SU-DHL-6 (cell line): ENCODE measurements around the gene PDLIM7.

Experiments
- EZH2phosphoT487 ChIP-seq: fragments of 200-600 bp; sonication (generic), shearing (Covaris generic); conservative IDR thresholded peaks from 2 replicates; pipeline ENCODE4 v1.6.1; 2018; ENCODE audit warnings: mild to moderate bottlenecking, antibody characterized with exemption, low read length, moderate library complexity, mixed read lengths
- TF ChIP-seq, protein P1 (sequence below): fragments of 200-600 bp; sonication (generic); IDR thresholded peaks from one replicate; pipeline ENCODE4 v1.5.1; 2017; ENCODE audit warnings: antibody characterized with exemption, mild to moderate bottlenecking, low read length, moderate library complexity; ENCODE audit not compliant: insufficient read depth, poor library complexity, severe bottlenecking

DNA sequence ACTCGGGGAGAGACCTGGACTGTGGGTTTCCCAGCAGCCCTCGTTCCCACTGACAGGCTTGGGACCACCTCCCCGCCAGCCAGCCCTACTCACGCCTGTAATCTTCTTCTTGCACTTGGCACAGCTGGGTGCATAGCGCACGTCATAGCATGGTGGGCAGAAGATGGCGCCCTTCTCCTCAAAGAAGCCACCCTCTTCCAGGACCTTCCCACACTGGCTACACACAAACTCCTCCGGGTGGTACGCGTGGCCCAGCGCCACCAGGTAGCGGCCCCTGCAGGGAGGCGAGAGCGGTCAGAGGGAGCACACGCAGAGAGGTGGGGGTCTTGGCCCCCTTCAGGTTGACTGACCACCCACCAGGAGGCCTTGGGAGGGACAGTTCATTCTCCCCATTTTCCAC is 9.4 kb downstream of the PDLIM7 start:
- TF ChIP-seq, protein P1, sequence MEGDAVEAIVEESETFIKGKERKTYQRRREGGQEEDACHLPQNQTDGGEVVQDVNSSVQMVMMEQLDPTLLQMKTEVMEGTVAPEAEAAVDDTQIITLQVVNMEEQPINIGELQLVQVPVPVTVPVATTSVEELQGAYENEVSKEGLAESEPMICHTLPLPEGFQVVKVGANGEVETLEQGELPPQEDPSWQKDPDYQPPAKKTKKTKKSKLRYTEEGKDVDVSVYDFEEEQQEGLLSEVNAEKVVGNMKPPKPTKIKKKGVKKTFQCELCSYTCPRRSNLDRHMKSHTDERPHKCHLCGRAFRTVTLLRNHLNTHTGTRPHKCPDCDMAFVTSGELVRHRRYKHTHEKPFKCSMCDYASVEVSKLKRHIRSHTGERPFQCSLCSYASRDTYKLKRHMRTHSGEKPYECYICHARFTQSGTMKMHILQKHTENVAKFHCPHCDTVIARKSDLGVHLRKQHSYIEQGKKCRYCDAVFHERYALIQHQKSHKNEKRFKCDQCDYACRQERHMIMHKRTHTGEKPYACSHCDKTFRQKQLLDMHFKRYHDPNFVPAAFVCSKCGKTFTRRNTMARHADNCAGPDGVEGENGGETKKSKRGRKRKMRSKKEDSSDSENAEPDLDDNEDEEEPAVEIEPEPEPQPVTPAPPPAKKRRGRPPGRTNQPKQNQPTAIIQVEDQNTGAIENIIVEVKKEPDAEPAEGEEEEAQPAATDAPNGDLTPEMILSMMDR: no peak
- TF ChIP-seq EZH2phosphoT487: no peak
